ENCODE results near the gene NOP53.

Gene NOP53

GRCh38 chr19:47754206-47755064 lies 9.1 kb downstream of the NOP53 start:
- peaks cover 62% of the 10 kb centered on the region for H4K20me1 ChIP-seq (ENCODE audit: insufficient read depth, low read length)
- no peaks in the 10 kb centered on the region for H3K27me3 ChIP-seq (ENCODE audit: insufficient read depth, low read length, poor library complexity)
- no peak overlapping the region for H3K4me2 ChIP-seq (ENCODE audit: insufficient read depth, low read length)
- peaks cover 85% of the 10 kb centered on the region for H3K36me3 ChIP-seq (ENCODE audit: insufficient read depth, low read length)
- ATAC-seq (ENCODE audit: insufficient read depth, low read depth) (no peak; the same call in 2 of the 3 replicates), DNase-seq (no peak)
- no peak overlapping the region for H3K9ac ChIP-seq (ENCODE audit: low read depth, low read length)
- no peaks in the 10 kb centered on the region for H3K4me1 ChIP-seq (ENCODE audit: insufficient read depth, low read length)
- H3K4me3 ChIP-seq (ENCODE audit: low read depth in 1 of 2, low read length in 2 of 2), result no peak overlapping the region
- no peaks in the 10 kb centered on the region for H3K9me3 ChIP-seq (ENCODE audit: insufficient read depth, low read length, severe bottlenecking)
- H2AFZ ChIP-seq (ENCODE audit: low read depth, low read length), result no peak overlapping the region
- no peak for TF ChIP-seq EZH2 (IDR thresholded peaks at IDR 0.05; ENCODE audit: borderline replicate concordance, low read depth, low read length, severe bottlenecking)
- H3K27ac ChIP-seq (ENCODE audit: low read length), result no peak overlapping the region
- peaks cover 6% of the 10 kb centered on the region; the same call in 1 of the 2 replicates for H3K79me2 ChIP-seq (ENCODE audit: insufficient read depth, low read length)

GRCh38 chr19:47755065-47755761 lies 9.9 kb downstream of the NOP53 start:
- H3K27me3 ChIP-seq (ENCODE audit: insufficient read depth, low read length, poor library complexity), result no peaks in the 10 kb centered on the region
- H3K27ac ChIP-seq (ENCODE audit: low read length), result no peak overlapping the region
- no peak overlapping the region for H3K9ac ChIP-seq (ENCODE audit: low read depth, low read length)
- no peaks in the 10 kb centered on the region for H3K9me3 ChIP-seq (ENCODE audit: insufficient read depth, low read length, severe bottlenecking)
- H2AFZ ChIP-seq (ENCODE audit: low read depth, low read length), result no peak overlapping the region
- TF ChIP-seq EZH2 (IDR thresholded peaks at IDR 0.05; ENCODE audit: borderline replicate concordance, low read depth, low read length, severe bottlenecking), result no peak
- no peak for TF ChIP-seq CTCF (IDR thresholded peaks at IDR 0.05; ENCODE audit: borderline replicate concordance, extremely low read depth, low read length, poor library complexity, severe bottlenecking)
- H4K20me1 ChIP-seq (ENCODE audit: insufficient read depth, low read length), result peaks cover 55% of the 10 kb centered on the region
- DNase-seq (no peak), ATAC-seq (ENCODE audit: insufficient read depth, low read depth) (no peak)
- no peaks in the 10 kb centered on the region for H3K4me1 ChIP-seq (ENCODE audit: insufficient read depth, low read length)
- H3K79me2 ChIP-seq (ENCODE audit: insufficient read depth, low read length), result no peaks in the 10 kb centered on the region; the same call in 1 of the 2 replicates
- H3K36me3 ChIP-seq (ENCODE audit: insufficient read depth, low read length), result peaks cover 77% of the 10 kb centered on the region
- no peak overlapping the region for H3K4me3 ChIP-seq (ENCODE audit: low read depth in 1 of 2, low read length in 2 of 2)
- H3K4me2 ChIP-seq (ENCODE audit: insufficient read depth, low read length), result no peak overlapping the region

- ATAC-seq (ENCODE audit: insufficient read depth, low read depth), result no peak
- Histone ChIP-seq H3K27me3 (ENCODE audit: insufficient read depth, low read length, poor library complexity) (no peaks in the 10 kb centered on the region), H3K79me2 (ENCODE audit: insufficient read depth, low read length) (no peaks in the 10 kb centered on the region), H3K4me2 (ENCODE audit: insufficient read depth, low read length) (no peak overlapping the region), H4K20me1 (ENCODE audit: insufficient read depth, low read length) (peaks cover 47% of the 10 kb centered on the region), H3K9me3 (ENCODE audit: insufficient read depth, low read length, severe bottlenecking) (no peaks in the 10 kb centered on the region), H3K27ac (ENCODE audit: low read length) (no peak overlapping the region), H3K36me3 (ENCODE audit: insufficient read depth, low read length) (peaks cover 69% of the 10 kb centered on the region), H3K4me1 (ENCODE audit: insufficient read depth, low read length) (no peaks in the 10 kb centered on the region), H3K4me3 (ENCODE audit: low read depth in 1 of 2, low read length in 2 of 2) (no peak overlapping the region), H2AFZ (ENCODE audit: low read depth, low read length) (no peak overlapping the region), H3K9ac (ENCODE audit: low read depth, low read length) (no peak overlapping the region)
- no peak for DNase-seq
- no peak for TF ChIP-seq CTCF (IDR thresholded peaks at IDR 0.05; ENCODE audit: borderline replicate concordance, extremely low read depth, low read length, poor library complexity, severe bottlenecking)
- no peak for TF ChIP-seq EZH2 (IDR thresholded peaks at IDR 0.05; ENCODE audit: borderline replicate concordance, low read depth, low read length, severe bottlenecking)
Measured at GRCh38 chr19:47755762-47756626, 10.6 kb downstream of the NOP53 start.
